Daoy (cell line): ENCODE measurements around the gene RBM4B. TPM values are rescaled to one million over a fixed set of nuclear protein-coding genes. Genes with fewer than 3 reads are reported as not detected.
"Not testable (repeated sequence)": the region's sequence is repeated elsewhere in the genome, so short reads cannot be mapped to it uniquely, and the experiment has no call there.

Experiments used
- DNase-seq: peaks from one replicate; pipeline ENCODE4 v3.0.0-alpha.2; 2015; ENCODE audit warnings: low read depth
- total RNA-seq: library from RNA; depleted of rRNA; stranded (reverse); fragments of >200 nt; shearing (Covaris generic); gene quantifications from 2 replicates; pipeline ENCODE4 v1.2.3, GENCODE V29; 2014

Gene RBM4B
- total RNA-seq, 1 experiment from 2014 or later, result 12.9 TPM

DNA sequence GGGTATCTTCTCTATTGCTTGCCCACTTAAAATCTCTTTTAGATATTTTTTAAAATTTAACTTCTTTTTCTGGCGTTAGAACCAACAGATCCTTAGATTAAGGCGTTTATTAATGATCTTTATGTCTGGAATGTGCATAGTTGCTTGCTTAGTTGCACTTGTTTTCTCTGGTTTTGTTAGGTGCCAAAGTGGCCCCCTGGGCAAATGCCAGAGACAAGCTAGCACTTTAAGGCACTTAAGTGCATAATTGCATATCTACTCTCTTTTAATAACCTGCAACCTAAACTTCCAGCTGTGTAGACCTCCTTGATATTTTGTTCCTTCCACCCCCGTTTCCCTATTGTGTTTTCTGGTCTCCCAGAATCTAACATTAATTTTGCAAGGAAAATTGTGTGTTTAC is 35.9 kb downstream of the RBM4B start:
- DNase-seq, result no peak

DNA sequence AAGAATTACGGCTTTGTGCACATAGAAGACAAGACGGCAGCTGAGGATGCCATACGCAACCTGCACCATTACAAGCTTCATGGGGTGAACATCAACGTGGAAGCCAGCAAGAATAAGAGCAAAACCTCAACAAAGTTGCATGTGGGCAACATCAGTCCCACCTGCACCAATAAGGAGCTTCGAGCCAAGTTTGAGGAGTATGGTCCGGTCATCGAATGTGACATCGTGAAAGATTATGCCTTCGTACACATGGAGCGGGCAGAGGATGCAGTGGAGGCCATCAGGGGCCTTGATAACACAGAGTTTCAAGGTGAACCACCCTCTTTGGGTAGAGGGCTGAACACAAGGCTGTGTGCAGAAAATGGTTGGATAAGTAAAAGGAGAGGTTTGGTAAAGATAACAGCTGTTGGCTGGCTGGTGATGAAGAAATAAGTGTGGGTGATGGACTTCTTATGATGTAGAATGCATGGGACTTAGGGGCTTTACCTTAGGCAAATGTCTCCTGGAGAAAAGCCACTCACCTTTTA is 37.8 kb downstream of the RBM4B start:
- not testable (repeated sequence) for DNase-seq

DNA sequence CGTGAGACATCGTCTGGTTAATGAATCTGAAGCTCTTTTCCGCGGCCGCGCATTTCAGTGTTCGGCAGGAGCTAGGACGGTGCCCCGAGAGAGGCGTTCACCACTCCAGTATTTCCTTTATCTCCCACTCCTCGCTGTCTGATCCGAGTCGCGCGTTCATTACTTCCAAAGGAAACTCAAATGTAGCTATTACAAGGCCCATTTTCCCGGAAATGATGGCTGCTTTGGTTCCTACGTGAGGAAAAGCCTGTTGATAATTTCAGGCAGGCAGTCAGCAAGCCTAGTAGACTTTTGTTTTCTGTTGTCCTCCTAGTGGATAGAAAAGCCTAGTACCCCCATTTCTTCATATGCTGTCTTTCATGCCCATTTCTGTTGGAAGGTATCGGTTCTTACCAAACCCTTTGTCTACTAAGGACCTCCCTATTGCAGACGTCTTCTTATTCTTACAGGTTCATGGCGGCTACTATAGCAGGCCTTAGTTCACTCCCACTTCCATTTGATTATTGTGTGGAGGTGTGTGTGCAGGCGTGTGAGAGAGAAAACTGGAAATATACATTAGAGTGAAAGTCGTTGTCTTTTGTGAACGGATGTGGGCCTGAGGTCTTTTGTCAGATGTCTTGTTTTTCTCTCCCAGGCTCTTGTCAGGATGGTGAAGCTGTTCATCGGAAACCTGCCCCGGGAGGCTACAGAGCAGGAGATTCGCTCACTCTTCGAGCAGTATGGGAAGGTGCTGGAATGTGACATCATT is 38.4 kb downstream of the RBM4B start:
- peak; percentile 27 for DNase-seq

GRCh38 chr11:66638177-66639065 is 39.3 kb downstream of the RBM4B start, which contains the start of gene RBM4:
Gene RBM4 (plus strand): TSS chr11:66638703. CDS start chr11:66639712, 1,009 bp downstream.
- DNase-seq, result peak; percentile 99

GRCh38 chr11:66637557-66638176 is 40.0 kb downstream of the RBM4B start:
- no peak for DNase-seq

DNA sequence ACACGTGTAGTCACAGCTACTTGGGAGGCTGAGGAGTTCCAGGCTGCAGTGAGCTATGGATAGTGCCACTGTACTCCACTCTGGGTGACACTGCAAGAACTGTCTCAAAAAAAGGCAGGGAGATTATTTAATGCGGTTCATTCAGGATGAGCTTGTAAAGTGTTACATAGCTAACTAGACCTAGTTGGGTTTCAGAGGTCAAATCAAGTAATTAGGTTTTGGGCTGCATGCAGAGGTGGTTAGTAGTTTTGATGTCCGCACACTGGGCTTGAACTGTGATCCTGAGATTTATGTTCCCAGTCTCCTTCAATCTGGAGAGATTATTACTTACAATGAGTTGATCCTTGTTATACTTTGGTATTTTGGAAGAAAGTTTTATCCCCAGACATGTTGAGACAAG is 41.3 kb downstream of the RBM4B start:
- no peak for DNase-seq

DNA sequence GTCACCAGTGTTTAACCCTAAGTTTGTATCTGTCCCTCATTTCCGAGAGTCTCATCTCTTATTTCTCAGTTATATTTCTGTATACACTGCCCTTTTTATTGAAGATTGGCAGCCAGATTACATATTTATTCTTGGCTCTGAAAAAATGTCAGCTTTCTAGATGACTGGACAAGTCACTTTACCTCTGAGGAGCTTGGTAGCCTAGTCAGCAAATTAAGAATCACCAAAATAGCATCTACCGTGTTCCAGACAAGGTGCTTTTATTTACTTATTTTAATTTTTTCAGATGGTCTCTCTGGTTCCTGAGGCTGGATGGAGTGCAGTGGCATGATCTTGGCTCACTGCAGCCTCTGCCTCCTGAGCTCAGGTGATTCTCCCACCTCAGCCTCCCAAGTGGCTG is 44.7 kb downstream of the RBM4B start:
- no peak for DNase-seq

GRCh38 chr11:66631883-66632282 is 45.8 kb downstream of the RBM4B start:
- no peak for DNase-seq

DNA sequence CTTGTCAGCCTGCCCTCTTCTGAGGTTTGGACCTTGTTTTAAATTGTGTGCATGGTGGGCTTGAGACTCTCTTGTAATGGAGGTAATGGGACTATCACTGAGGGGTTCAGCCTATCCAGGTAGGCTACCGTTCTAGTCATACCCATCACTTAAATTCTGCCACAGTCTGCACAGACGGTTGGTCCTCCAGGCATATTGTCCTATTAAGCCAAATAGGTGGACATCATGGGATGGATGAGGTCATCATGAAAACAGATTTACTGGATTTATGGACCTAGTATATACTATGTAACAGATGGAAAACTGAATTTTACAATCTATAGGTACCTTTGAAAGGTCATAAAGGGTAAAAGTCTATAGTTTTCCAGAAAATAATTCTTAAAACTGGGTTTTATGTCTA is 48.3 kb downstream of the RBM4B start:
- no peak for DNase-seq

- DNase-seq, result no peak
Measured at GRCh38 chr11:66628061-66628603, 49.6 kb downstream of the RBM4B start.

DNA sequence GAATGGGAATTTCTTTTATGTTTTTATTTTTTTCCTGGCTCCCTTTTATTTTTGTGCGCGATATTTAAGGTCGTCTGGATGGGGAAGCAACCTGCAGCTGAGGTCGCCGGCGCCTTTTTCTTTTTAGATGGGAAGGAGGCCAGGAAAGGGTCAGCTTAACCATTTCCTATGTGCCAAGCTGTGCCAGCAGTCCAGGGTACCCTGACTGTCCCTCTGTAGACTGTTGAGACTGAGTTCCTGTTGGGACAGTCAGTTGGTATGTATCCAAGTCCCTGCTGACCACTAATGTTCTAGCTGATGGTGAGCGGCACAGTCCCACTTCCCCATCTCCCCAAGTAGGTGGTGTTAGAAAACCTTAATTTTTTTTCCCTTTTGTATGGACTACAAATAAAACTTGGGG is 50.8 kb downstream of the RBM4B start:
- no peak for DNase-seq

GRCh38 chr11:66626382-66626781 is 51.3 kb downstream of the RBM4B start:
- no peak for DNase-seq

GRCh38 chr11:66625752-66626149 is 51.9 kb downstream of the RBM4B start:
- DNase-seq, result no peak

DNA sequence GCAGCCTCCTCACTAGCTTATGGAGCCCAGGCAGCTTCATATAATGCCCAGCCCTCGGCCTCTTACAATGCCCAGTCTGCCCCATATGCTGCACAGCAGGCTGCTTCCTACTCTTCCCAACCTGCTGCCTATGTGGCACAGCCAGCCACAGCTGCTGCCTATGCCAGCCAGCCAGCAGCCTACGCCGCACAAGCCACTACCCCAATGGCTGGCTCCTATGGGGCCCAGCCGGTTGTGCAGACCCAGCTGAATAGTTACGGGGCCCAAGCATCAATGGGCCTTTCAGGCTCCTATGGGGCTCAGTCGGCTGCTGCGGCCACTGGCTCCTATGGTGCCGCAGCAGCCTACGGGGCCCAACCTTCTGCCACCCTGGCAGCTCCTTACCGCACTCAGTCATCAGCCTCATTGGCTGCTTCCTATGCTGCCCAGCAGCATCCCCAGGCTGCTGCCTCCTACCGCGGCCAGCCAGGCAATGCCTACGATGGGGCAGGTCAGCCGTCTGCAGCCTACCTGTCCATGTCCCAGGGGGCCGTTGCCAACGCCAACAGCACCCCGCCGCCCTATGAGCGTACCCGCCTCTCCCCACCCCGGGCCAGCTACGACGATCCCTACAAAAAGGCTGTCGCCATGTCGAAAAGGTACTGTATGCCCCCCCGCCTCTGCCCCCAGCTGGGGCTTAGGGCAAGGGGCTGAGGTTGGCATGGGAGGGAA is 52.5 kb downstream of the RBM4B start:
- no peak for DNase-seq

DNA sequence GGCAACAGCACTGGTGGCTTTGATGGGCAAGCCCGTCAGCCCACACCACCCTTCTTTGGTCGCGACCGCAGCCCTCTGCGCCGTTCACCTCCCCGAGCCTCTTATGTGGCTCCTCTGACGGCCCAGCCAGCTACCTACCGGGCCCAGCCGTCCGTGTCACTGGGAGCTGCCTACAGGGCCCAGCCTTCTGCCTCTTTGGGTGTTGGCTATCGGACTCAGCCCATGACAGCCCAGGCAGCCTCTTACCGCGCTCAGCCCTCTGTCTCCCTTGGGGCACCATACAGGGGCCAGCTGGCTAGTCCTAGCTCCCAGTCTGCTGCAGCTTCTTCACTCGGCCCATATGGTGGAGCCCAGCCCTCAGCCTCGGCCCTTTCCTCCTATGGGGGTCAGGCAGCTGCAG is 53.2 kb downstream of the RBM4B start:
- DNase-seq, result no peak

GRCh38 chr11:66619080-66619554 is 58.6 kb downstream of the RBM4B start:
- no peak for DNase-seq

DNA sequence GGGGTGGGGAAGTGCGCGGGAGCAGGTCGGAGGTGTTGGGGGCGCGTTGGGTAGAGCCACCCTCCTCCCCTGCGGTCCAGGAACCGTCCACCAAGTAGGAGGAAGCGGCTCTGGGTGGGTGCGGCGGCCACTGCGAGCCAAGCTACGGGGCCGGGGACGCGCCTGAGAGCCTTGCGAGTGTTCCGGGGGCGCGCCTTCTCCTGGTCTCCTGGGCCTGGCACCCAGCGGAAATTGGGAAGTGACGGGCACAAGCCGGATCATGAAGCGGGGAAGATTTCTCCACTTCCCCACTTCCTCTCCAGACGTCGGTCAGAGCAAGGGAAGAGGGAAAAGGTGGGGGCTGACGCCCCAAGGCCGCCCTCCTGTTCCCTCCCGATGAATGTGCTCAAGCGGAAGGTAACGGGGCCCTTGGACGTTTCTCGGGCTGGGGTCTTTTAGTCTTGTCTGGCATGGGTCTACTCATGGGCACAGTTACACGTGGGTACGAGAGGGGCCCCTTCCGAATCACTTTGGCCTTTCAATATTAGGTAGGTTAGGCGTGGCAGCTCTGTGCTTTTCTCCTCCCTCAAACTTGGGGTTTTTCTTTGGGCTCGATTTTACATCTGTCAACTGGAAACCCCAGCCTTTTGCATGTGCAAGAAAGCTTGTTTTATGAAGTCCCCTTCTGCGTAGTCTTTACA is 60.4 kb downstream of the RBM4B start:
- no peak for DNase-seq

GRCh38 chr11:66616379-66617154 is 61.1 kb downstream of the RBM4B start, which contains the start of gene RBM14:
Gene RBM14 (plus strand): TSS chr11:66616630. CDS start chr11:66616721, 91 bp downstream.
- peak; percentile 100 for DNase-seq
